Mucosa of stomach (tissue), 1 donor: ENCODE measurements around the gene NCSTN.
A peak's percentile ranks its signal among the peaks of the same experiment; 100 is the strongest.

Experiments used
- H3K27me3 ChIP-seq: one replicate; pipeline ENCODE4 v1.7.0; 2013; ENCODE audit warnings: mild to moderate bottlenecking, low read length; ENCODE audit not compliant: control insufficient read depth, insufficient read depth
- H3K36me3 ChIP-seq: one replicate; pipeline ENCODE4 v1.7.0; 2013; ENCODE audit warnings: low read length; ENCODE audit not compliant: control insufficient read depth, insufficient read depth
- H3K4me1 ChIP-seq: one replicate; pipeline ENCODE4 v1.7.0; 2013; ENCODE audit warnings: mild to moderate bottlenecking, low read length; ENCODE audit not compliant: control insufficient read depth, insufficient read depth
- H3K4me3 ChIP-seq: one replicate; pipeline ENCODE4 v1.7.0; 2013; ENCODE audit warnings: low read length
- H3K9ac ChIP-seq: one replicate; pipeline ENCODE4 v1.7.0; 2013; ENCODE audit warnings: mild to moderate bottlenecking, low read length, moderate library complexity
- H3K9me3 ChIP-seq: one replicate; pipeline ENCODE4 v1.7.0; 2013; ENCODE audit warnings: mild to moderate bottlenecking, low read length, moderate library complexity; ENCODE audit not compliant: control insufficient read depth
- donor health status: Pancreatic carcinoma.

NCSTN gene

GRCh38 chr1:160342953-160343869 lies at the start of gene NCSTN, which contains the start of gene COPA:
NCSTN (plus strand) TSS chr1:160343383; CDS start chr1:160343397, 14 bp downstream.
COPA (minus strand) TSS chr1:160343250; CDS start chr1:160343170, 80 bp downstream.
- Histone ChIP-seq H3K27me3 (no peaks in the 10 kb centered on the region), H3K36me3 (no peaks in the 10 kb centered on the region), H3K9me3 (no peaks in the 10 kb centered on the region), H3K4me1 (peaks cover 11% of the 10 kb centered on the region), H3K4me3 (peak within 1 kb of the TSS; percentile 56), H3K9ac (peak within 1 kb of the TSS; percentile 96)

- Histone ChIP-seq H3K27me3 (no peaks in the 10 kb centered on the region), H3K4me3 (no peak overlapping the region), H3K36me3 (peaks cover 24% of the 10 kb centered on the region), H3K4me1 (peaks cover 2% of the 10 kb centered on the region), H3K9me3 (no peaks in the 10 kb centered on the region), H3K9ac (no peak overlapping the region)
Measured at GRCh38 chr1:160296036-160296435, 47.1 kb upstream of the NCSTN start.

GRCh38 chr1:160300173-160300572 lies 43.0 kb upstream of the NCSTN start:
- Histone ChIP-seq H3K27me3 (no peaks in the 10 kb centered on the region), H3K36me3 (peaks cover 5% of the 10 kb centered on the region)

GRCh38 chr1:160307118-160307791 lies 35.9 kb upstream of the NCSTN start:
- Histone ChIP-seq H3K4me1 (no peaks in the 10 kb centered on the region), H3K9me3 (no peaks in the 10 kb centered on the region), H3K4me3 (no peak overlapping the region), H3K36me3 (peaks cover 11% of the 10 kb centered on the region), H3K9ac (no peak overlapping the region), H3K27me3 (no peaks in the 10 kb centered on the region)

More at GRCh38 chr1:160300173-160300572, 43.0 kb upstream of the NCSTN start:
- H3K4me3 ChIP-seq: no peak overlapping the region
- H3K9ac ChIP-seq: no peak overlapping the region
- H3K9me3 ChIP-seq: no peaks in the 10 kb centered on the region
- H3K4me1 ChIP-seq: no peaks in the 10 kb centered on the region

- Histone ChIP-seq H3K4me1 (no peaks in the 10 kb centered on the region), H3K36me3 (peaks cover 11% of the 10 kb centered on the region), H3K27me3 (no peaks in the 10 kb centered on the region), H3K4me3 (no peak overlapping the region), H3K9me3 (no peaks in the 10 kb centered on the region), H3K9ac (no peak overlapping the region)
Measured at GRCh38 chr1:160308451-160309184, 34.6 kb upstream of the NCSTN start.

- no peak overlapping the region for H3K4me3 ChIP-seq
- H3K27me3 ChIP-seq: no peaks in the 10 kb centered on the region
- H3K9ac ChIP-seq: no peak overlapping the region
- no peaks in the 10 kb centered on the region for H3K9me3 ChIP-seq
- H3K36me3 ChIP-seq: peaks cover 11% of the 10 kb centered on the region
- no peaks in the 10 kb centered on the region for H3K4me1 ChIP-seq
Measured at GRCh38 chr1:160309185-160309557, 34.0 kb upstream of the NCSTN start.

GRCh38 chr1:160309571-160309970 lies 33.6 kb upstream of the NCSTN start:
- Histone ChIP-seq H3K9ac (no peak overlapping the region), H3K9me3 (no peaks in the 10 kb centered on the region), H3K4me1 (no peaks in the 10 kb centered on the region), H3K4me3 (no peak overlapping the region), H3K36me3 (peaks cover 11% of the 10 kb centered on the region), H3K27me3 (no peaks in the 10 kb centered on the region)

GRCh38 chr1:160315359-160315758 lies 27.8 kb upstream of the NCSTN start:
- no peak overlapping the region for H3K9ac ChIP-seq
- peaks cover 13% of the 10 kb centered on the region for H3K4me1 ChIP-seq
- H3K9me3 ChIP-seq: no peaks in the 10 kb centered on the region
- no peaks in the 10 kb centered on the region for H3K36me3 ChIP-seq
- H3K4me3 ChIP-seq: no peak overlapping the region
- no peaks in the 10 kb centered on the region for H3K27me3 ChIP-seq

GRCh38 chr1:160322831-160323230 lies 20.4 kb upstream of the NCSTN start:
- H3K9me3 ChIP-seq: no peaks in the 10 kb centered on the region
- no peak overlapping the region for H3K9ac ChIP-seq
- H3K36me3 ChIP-seq: no peaks in the 10 kb centered on the region
- H3K4me3 ChIP-seq: no peak overlapping the region
- no peaks in the 10 kb centered on the region for H3K4me1 ChIP-seq
- no peaks in the 10 kb centered on the region for H3K27me3 ChIP-seq

- Histone ChIP-seq H3K27me3 (no peaks in the 10 kb centered on the region), H3K9me3 (no peaks in the 10 kb centered on the region), H3K9ac (no peak overlapping the region), H3K4me3 (no peak overlapping the region), H3K4me1 (no peaks in the 10 kb centered on the region), H3K36me3 (peaks cover 5% of the 10 kb centered on the region)
Measured at GRCh38 chr1:160325252-160325651, 17.9 kb upstream of the NCSTN start.

GRCh38 chr1:160326418-160326817 lies 16.8 kb upstream of the NCSTN start:
- Histone ChIP-seq H3K4me1 (no peaks in the 10 kb centered on the region), H3K27me3 (no peaks in the 10 kb centered on the region), H3K9me3 (no peaks in the 10 kb centered on the region), H3K9ac (no peak overlapping the region), H3K36me3 (peaks cover 10% of the 10 kb centered on the region), H3K4me3 (no peak overlapping the region)

GRCh38 chr1:160328184-160328583 lies 15.0 kb upstream of the NCSTN start:
- Histone ChIP-seq H3K9me3 (no peaks in the 10 kb centered on the region), H3K4me1 (no peaks in the 10 kb centered on the region), H3K27me3 (no peaks in the 10 kb centered on the region), H3K36me3 (peaks cover 10% of the 10 kb centered on the region), H3K4me3 (no peak overlapping the region), H3K9ac (no peak overlapping the region)
